ENCODE data around the gene PARD3.
"Not testable (repeated sequence)": the region's sequence is repeated elsewhere in the genome, so short reads cannot be mapped to it uniquely, and the experiment has no call there.

Gene PARD3

GRCh38 chr10:34079702-34080484 is 735.2 kb downstream of the PARD3 start:
- H3K4me3 ChIP-seq (ENCODE audit: low read depth, low read length), result no peak overlapping the region
- TF ChIP-seq CTCF (IDR thresholded peaks at IDR 0.05; ENCODE audit: insufficient read depth, low read depth, low read length, missing control alignments), result no peak
- no peak for DNase-seq (ENCODE audit: low read depth)

GRCh38 chr10:34078745-34079470 is 736.2 kb downstream of the PARD3 start:
- H3K4me3 ChIP-seq (ENCODE audit: low read depth, low read length), result no peak overlapping the region
- no peak for TF ChIP-seq CTCF (IDR thresholded peaks at IDR 0.05; ENCODE audit: insufficient read depth, low read depth, low read length, missing control alignments)
- no peak for DNase-seq (ENCODE audit: low read depth)

GRCh38 chr10:34078017-34078744 is 736.9 kb downstream of the PARD3 start:
- H3K4me3 ChIP-seq (ENCODE audit: low read depth, low read length), result no peak overlapping the region
- TF ChIP-seq CTCF (IDR thresholded peaks at IDR 0.05; ENCODE audit: insufficient read depth, low read depth, low read length, missing control alignments), result no peak
- no peak for DNase-seq (ENCODE audit: low read depth)

GRCh38 chr10:34076443-34076842 is 738.7 kb downstream of the PARD3 start:
- TF ChIP-seq CTCF (IDR thresholded peaks at IDR 0.05; ENCODE audit: insufficient read depth, low read depth, low read length, missing control alignments), result no peak
- no peak for DNase-seq (ENCODE audit: low read depth)
- no peak overlapping the region for H3K4me3 ChIP-seq (ENCODE audit: low read depth, low read length)

- H3K4me3 ChIP-seq (ENCODE audit: low read depth, low read length), result no peak overlapping the region
- DNase-seq (ENCODE audit: low read depth), result no peak
- no peak for TF ChIP-seq CTCF (IDR thresholded peaks at IDR 0.05; ENCODE audit: insufficient read depth, low read depth, low read length, missing control alignments)
Measured at GRCh38 chr10:34075254-34075926, 739.7 kb downstream of the PARD3 start.

GRCh38 chr10:34074051-34074450 is 741.0 kb downstream of the PARD3 start:
- DNase-seq (ENCODE audit: low read depth), result no peak
- no peak for TF ChIP-seq CTCF (IDR thresholded peaks at IDR 0.05; ENCODE audit: insufficient read depth, low read depth, low read length, missing control alignments)
- H3K4me3 ChIP-seq (ENCODE audit: low read depth, low read length), result no peak overlapping the region

- H3K4me3 ChIP-seq (ENCODE audit: low read depth, low read length); DNase-seq (ENCODE audit: low read depth): not testable (repeated sequence)
Measured at GRCh38 chr10:34067741-34068140, 747.4 kb downstream of the PARD3 start.
